ENCODE measurements around the gene IARS1.

DNA sequence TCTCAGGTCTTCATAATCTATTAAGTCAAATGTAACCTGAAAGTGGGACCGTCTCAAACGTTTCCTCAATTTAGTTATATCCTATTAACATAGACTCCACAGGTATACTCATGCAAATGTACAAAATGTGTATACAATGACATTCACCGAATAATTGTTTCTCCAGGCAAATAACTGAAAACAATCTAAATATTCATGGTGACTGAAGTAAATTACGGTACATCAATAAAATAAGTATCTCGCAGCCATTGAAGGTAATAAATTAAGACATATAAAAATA, 482 bp downstream of the IARS1 start:
- TF ChIP-seq, protein P1, sequence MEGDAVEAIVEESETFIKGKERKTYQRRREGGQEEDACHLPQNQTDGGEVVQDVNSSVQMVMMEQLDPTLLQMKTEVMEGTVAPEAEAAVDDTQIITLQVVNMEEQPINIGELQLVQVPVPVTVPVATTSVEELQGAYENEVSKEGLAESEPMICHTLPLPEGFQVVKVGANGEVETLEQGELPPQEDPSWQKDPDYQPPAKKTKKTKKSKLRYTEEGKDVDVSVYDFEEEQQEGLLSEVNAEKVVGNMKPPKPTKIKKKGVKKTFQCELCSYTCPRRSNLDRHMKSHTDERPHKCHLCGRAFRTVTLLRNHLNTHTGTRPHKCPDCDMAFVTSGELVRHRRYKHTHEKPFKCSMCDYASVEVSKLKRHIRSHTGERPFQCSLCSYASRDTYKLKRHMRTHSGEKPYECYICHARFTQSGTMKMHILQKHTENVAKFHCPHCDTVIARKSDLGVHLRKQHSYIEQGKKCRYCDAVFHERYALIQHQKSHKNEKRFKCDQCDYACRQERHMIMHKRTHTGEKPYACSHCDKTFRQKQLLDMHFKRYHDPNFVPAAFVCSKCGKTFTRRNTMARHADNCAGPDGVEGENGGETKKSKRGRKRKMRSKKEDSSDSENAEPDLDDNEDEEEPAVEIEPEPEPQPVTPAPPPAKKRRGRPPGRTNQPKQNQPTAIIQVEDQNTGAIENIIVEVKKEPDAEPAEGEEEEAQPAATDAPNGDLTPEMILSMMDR (IDR thresholded peaks at IDR 0.05): no peak
- no peak for TF ChIP-seq POLR2A (IDR thresholded peaks at IDR 0.05)
